A673 (cell line): ENCODE measurements around the gene C3. TPM values are rescaled to one million over a fixed set of nuclear protein-coding genes. Genes with fewer than 3 reads are reported as not detected.

Experiments used
- BruUV-seq: library from RNA; stranded (reverse); fragments of 400-500 nt; replicated peaks from 2 replicates; lab custom pipeline; 2021; lab: Mats Ljungman, UMichigan
- CTCF ChIA-PET: fragments of 300-600 bp; sonication (Branson Sonifier 250); formaldehyde crosslinking; loops from one replicate; lab custom pipeline; 2022; ENCODE audit warnings: antibody characterized with exemption; lab: Charles Lee
- POLR2A ChIA-PET: fragments of 300-600 bp; sonication (Branson Sonifier 250); formaldehyde crosslinking; loops from one replicate; lab custom pipeline; 2022; ENCODE audit warnings: antibody characterized with exemption; ENCODE audit not compliant: low non-redundant PET; lab: Charles Lee
- DNase-seq: peaks from one replicate; pipeline ENCODE4 v3.0.0-alpha.2; 2015; ENCODE audit warnings: low spot score
- H3K27ac ChIP-seq: fragments of 200-600 bp; sonication (generic); 2 replicates; pipeline ENCODE4 v1.5.1; 2016; ENCODE audit warnings: mixed run types, low read depth, mild to moderate bottlenecking, mixed read lengths, antibody characterized with exemption, low read length; ENCODE audit not compliant: poor library complexity, severe bottlenecking
- H3K27me3 ChIP-seq: fragments of 200-600 bp; sonication (generic); replicated peaks from 2 replicates; pipeline ENCODE4 v1.6.1; 2017; ENCODE audit warnings: mixed run types, low read depth, mild to moderate bottlenecking, mixed read lengths, antibody characterized with exemption, low read length; ENCODE audit not compliant: insufficient read depth, poor library complexity
- H3K36me3 ChIP-seq: fragments of 200-600 bp; sonication (generic); 2 replicates; pipeline ENCODE4 v1.6.1; 2016; ENCODE audit warnings: mixed run types, mild to moderate bottlenecking, mixed read lengths, antibody characterized with exemption, low read length; ENCODE audit not compliant: insufficient read depth, poor library complexity, severe bottlenecking
- H3K4me1 ChIP-seq: fragments of 200-600 bp; sonication (generic); 2 replicates; pipeline ENCODE4 v1.6.1; 2017; ENCODE audit warnings: mixed run types, mild to moderate bottlenecking, mixed read lengths, antibody characterized with exemption, low read length; ENCODE audit not compliant: insufficient read depth, poor library complexity, severe bottlenecking
- H3K4me3 ChIP-seq: fragments of 200-600 bp; sonication (generic); 2 replicates; pipeline ENCODE4 v1.5.1; 2016; ENCODE audit warnings: low read depth, mixed run types, mild to moderate bottlenecking, mixed read lengths, low read length; ENCODE audit not compliant: poor library complexity, severe bottlenecking
- H3K9me3 ChIP-seq: fragments of 200-600 bp; sonication (generic); 2 replicates; pipeline ENCODE4 v1.6.1; 2016; ENCODE audit warnings: mixed run types, low read depth, mild to moderate bottlenecking, mixed read lengths, antibody characterized with exemption, low read length; ENCODE audit not compliant: poor library complexity, severe bottlenecking
- EZH2 ChIP-seq: fragments of 200-600 bp; sonication (generic); IDR thresholded peaks from 2 replicates; pipeline ENCODE4 v1.6.1; 2017; ENCODE audit warnings: borderline replicate concordance, low read depth, mild to moderate bottlenecking, mixed read lengths, antibody characterized with exemption, low read length; ENCODE audit not compliant: poor library complexity, severe bottlenecking
- intact Hi-C: fragments of 100-400 bp; cut with micrococcal nuclease; formaldehyde crosslinking; loops from one replicate; pipeline ENCODE4 v1.10.0; 2022; ENCODE audit not compliant: unreplicated experiment
- total RNA-seq: library from RNA; stranded (reverse); gene quantifications from 2 replicates; pipeline ENCODE4 v1.2.3, GENCODE V29; 2021
- TF ChIP-seq, protein P1 (sequence below): fragments of 300-800, 200-600 bp; sonication (generic); conservative IDR thresholded peaks from 2 replicates; pipeline ENCODE4 v1.5.1; 2017; ENCODE audit warnings: low read depth, mild to moderate bottlenecking, antibody characterized with exemption, low read length, moderate library complexity, mixed read lengths

C3 gene
- total RNA-seq, 1 experiment from 2014 or later: 1.8 TPM

DNA sequence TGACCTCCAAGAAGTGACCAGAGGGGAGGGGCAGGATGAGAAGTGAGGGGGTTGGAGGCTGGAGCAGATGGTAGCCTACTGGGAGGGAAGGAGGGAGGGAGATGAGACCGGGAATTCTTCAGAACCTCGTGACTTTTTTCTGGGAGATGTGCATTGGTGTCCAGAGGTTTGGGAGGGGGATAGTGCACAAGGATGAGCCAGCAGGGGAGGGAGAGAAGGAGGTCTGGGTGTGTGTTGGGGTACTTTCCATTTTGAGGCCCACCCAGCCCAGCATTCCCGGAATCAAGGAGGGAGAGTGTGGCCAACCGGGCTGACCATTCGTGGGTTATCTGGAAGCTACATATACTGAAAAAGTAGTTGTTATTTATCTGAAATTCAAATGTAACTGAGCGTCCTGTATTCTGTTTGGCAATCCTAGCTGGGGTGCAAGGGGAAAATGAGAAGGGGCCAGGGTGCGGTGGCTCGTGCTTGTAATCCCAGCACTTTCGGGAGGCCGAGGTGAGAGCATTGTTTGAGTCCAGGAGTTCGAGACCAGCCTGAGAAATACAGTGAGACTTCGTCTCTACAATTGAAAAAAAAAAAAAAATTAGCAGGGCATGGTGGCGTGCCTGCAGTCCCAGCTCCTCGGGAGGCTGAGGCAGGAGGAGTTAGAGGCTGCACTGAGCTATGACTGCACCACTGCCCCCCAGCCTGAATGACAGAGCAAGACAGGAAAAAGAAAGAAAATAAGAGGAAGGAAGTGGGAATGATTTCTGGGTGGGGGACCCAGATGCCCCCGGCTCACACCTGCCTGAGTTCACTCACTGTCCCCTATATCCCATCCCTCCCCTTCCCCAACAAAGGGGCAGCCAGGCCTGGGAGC is 4.4 kb upstream of the C3 start:
- H3K36me3 ChIP-seq: no peaks in the 10 kb centered on the region
- no peak overlapping the region for H3K4me3 ChIP-seq
- peaks cover 4% of the 10 kb centered on the region for H3K4me1 ChIP-seq
- intact Hi-C loops: no loop called here
- TF ChIP-seq, protein P1, sequence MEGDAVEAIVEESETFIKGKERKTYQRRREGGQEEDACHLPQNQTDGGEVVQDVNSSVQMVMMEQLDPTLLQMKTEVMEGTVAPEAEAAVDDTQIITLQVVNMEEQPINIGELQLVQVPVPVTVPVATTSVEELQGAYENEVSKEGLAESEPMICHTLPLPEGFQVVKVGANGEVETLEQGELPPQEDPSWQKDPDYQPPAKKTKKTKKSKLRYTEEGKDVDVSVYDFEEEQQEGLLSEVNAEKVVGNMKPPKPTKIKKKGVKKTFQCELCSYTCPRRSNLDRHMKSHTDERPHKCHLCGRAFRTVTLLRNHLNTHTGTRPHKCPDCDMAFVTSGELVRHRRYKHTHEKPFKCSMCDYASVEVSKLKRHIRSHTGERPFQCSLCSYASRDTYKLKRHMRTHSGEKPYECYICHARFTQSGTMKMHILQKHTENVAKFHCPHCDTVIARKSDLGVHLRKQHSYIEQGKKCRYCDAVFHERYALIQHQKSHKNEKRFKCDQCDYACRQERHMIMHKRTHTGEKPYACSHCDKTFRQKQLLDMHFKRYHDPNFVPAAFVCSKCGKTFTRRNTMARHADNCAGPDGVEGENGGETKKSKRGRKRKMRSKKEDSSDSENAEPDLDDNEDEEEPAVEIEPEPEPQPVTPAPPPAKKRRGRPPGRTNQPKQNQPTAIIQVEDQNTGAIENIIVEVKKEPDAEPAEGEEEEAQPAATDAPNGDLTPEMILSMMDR: no peak
- no peak for TF ChIP-seq EZH2
- CTCF ChIA-PET: no interaction called here
- POLR2A ChIA-PET: no interaction called here
- no peaks in the 10 kb centered on the region for H3K9me3 ChIP-seq
- H3K27ac ChIP-seq: no peak overlapping the region
- DNase-seq: no peak
- BruUV-seq: no TSS peak
- H3K27me3 ChIP-seq: no peaks in the 10 kb centered on the region

DNA sequence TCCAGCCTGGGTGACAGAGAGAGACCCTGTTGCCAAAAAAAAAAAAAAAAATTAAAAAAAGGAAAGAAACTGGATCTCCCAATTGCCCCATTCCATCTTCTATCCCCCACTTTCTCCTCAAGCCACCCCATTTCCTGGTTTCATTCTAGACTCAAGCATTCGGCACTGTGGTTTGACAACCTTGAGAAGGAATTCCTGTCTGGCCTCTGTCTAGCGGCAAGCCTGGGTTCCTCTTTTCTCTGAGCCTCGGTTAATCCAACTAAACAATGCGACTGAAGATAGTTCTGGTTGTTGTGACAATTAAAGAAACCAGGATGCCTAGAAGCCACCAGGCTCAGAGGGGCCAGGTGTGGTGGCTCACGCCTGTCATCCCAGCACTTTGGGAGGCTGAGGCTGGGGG is 3.3 kb upstream of the C3 start:
- Histone ChIP-seq H3K4me1 (peaks cover 4% of the 10 kb centered on the region), H3K27me3 (no peaks in the 10 kb centered on the region), H3K27ac (no peak overlapping the region), H3K9me3 (no peaks in the 10 kb centered on the region), H3K4me3 (no peak overlapping the region), H3K36me3 (no peaks in the 10 kb centered on the region)
- CTCF ChIA-PET: no interaction called here
- intact Hi-C loops: no loop called here
- DNase-seq: no peak
- TF ChIP-seq EZH2: no peak
- TF ChIP-seq, protein P1: no peak
- POLR2A ChIA-PET: no interaction called here
- BruUV-seq: no TSS peak

DNA sequence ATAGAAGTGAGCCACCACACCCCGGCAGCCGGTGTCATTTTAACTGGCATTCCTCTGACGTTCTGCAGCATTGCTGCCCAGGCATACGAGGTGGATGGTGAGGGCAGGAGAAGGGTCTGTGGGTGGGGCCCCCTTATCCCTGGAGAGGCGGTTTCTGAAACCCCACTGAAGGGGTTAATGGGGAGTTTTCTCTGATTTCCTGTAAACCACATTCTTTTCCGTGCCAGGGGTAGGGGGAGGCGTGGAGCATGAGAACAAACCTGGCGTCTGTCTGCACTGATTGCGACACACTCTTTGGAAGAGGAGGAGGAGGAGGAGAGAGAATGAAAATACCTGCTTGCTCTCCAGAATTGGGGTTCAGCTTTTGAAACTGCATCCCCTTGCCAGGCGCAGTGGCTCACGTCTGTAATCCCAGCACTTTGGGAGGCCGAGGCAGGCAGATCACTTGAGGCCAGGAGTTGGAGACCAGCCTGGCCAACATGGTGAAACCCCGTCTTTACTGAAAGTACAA is 2.7 kb upstream of the C3 start:
- Histone ChIP-seq H3K27ac (no peak overlapping the region), H3K36me3 (no peaks in the 10 kb centered on the region), H3K4me3 (no peak overlapping the region), H3K9me3 (no peaks in the 10 kb centered on the region), H3K27me3 (no peaks in the 10 kb centered on the region), H3K4me1 (peaks cover 4% of the 10 kb centered on the region)
- BruUV-seq: no TSS peak
- CTCF ChIA-PET: no interaction called here
- intact Hi-C loops: no loop called here
- peak; percentile 34 for DNase-seq
- POLR2A ChIA-PET: no interaction called here
- no peak for TF ChIP-seq EZH2
- TF ChIP-seq, protein P1: no peak
